Vagina (tissue), 2 donors: ENCODE data around the gene FBXO34.

Source experiments
- CTCF ChIP-seq, 3 experiments: fragments of 450-650 bp in 2 of 3; fragments of 200-600 bp in 1 of 3; sonication (generic) in 1 of 3; IDR thresholded peaks; one replicate each; pipeline ENCODE4 v1.5.1; 2017 to 2019; ENCODE audit warnings: antibody characterized with exemption in 3 of 3, mild to moderate bottlenecking in 2 of 3, moderate library complexity in 2 of 3
- POLR2A ChIP-seq, 2 donors: fragments of 450-650 bp; IDR thresholded peaks; one replicate each; pipeline ENCODE4 v1.6.1; 2017; ENCODE audit warnings: antibody characterized with exemption in 2 of 2, mild to moderate bottlenecking in 2 of 2, moderate library complexity in 2 of 2
- POLR2AphosphoS5 ChIP-seq, 2 donors: sonication (generic); formaldehyde crosslinking; IDR thresholded peaks; one replicate each; pipeline ENCODE4 v1.9.0; 2017; ENCODE audit warnings: antibody characterized with exemption in 2 of 2, mild to moderate bottlenecking in 2 of 2, low read depth in 1 of 2; ENCODE audit not compliant: insufficient read depth in 1 of 2

- TF ChIP-seq CTCF (IDR thresholded peaks at IDR 0.05) (no peak), POLR2A (IDR thresholded peaks at IDR 0.05) (no peak), POLR2AphosphoS5 (IDR thresholded peaks at IDR 0.05; ENCODE audit: insufficient read depth in 1 of 2, low read depth in 1 of 2) (no peak)
Measured at GRCh38 chr14:55243386-55243785, 27.8 kb upstream of the FBXO34 start.
